GM21360 (cell line): Measurements from ENCODE around the gene MFAP2.
"Not testable (repeated sequence)": the region's sequence is repeated elsewhere in the genome, so short reads cannot be mapped to it uniquely, and the experiment has no call there.

Source experiments
- ATAC-seq: cut with Tn5 transposase; IDR thresholded peaks from one replicate; pipeline ENCODE4 v1.9.1; 2021; ENCODE audit warnings: mild to moderate bottlenecking, moderate library complexity; ENCODE audit not compliant: unreplicated experiment

Gene MFAP2

GRCh38 chr1:16931206-16931934 is 49.0 kb downstream of the MFAP2 start:
- ATAC-seq, result not testable (repeated sequence)

DNA sequence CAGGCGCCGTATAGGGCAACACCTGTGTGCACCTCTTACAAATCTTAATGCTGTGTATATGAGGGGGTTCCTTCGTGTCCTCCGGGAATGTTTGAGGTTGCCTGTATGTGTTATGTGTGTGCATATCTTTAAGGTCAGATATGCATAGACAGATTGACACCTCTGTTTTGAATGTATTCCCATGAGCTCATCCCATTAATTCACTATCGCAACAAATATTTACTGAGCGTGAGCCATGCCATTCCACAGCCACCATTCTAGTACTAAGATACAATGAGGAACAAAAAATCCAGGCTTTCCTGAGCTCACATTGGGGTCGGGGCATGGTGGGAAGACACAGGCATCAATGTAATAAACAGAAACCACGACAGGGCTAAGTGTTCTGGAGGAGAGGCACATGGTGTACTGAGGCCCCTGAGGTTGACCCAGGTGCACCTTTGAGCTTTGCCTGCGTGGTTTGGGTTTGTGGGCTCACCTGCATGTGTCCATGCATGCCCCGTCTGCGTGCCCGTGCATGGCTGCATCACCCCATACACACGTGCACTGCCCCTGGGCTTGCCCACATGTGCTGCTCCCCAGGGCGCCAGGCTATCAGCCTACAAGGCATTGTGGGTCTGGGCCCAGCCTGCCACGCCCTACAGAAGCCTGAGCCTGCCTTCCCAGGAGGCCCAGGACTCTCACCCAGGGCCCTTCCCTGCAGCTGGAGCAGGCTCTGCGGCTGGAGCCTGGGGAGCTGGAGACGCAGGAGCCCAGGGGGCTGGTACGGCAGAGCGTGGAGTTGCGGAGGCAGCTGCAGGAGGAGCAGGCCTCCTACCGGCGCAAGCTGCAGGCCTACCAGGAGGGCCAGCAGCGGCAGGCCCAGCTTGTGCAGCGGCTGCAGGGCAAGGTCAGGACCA is 51.0 kb downstream of the MFAP2 start:
- not testable (repeated sequence) for ATAC-seq

DNA sequence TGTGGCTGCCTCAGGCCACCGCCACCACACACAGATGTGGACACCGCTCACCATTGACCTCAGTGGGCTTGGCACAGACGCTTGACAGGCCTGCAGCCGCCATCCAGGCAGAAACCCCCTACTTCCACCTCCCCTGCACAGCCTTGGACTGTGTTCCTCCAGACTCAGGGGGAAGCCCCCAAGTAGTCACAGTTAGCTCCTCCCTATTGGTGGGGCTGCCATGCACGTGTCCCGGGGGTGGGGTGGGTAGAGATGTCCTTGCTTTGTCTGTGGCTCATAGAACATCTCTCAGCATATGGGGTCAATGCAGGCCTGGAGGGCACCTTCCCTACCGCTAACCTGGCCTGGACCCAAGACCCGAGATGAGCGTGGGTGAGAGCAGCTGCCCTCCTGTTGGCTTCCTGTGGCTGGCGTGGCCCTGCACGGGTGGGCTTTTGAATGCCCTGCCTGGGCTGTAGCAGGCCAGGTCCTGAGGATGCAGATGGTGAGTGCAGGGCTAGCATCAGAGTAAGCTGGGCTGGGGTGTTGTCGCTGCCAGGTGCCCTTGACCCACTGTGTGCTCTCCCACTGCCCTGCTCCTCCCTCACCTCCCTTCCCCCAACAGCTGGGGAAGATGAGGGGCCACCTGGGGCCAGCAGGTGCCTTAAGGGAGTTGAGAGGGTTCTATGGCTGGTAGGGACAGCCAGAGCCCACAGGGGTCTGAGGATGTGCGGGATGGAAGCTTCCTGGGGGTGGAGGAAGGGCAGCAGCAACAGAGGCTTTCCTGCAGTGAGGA is 52.5 kb downstream of the MFAP2 start:
- ATAC-seq, result no peak

GRCh38 chr1:16927256-16927655 is 53.2 kb downstream of the MFAP2 start:
- no peak for ATAC-seq

GRCh38 chr1:16926491-16927073 is 53.8 kb downstream of the MFAP2 start:
- no peak for ATAC-seq

DNA sequence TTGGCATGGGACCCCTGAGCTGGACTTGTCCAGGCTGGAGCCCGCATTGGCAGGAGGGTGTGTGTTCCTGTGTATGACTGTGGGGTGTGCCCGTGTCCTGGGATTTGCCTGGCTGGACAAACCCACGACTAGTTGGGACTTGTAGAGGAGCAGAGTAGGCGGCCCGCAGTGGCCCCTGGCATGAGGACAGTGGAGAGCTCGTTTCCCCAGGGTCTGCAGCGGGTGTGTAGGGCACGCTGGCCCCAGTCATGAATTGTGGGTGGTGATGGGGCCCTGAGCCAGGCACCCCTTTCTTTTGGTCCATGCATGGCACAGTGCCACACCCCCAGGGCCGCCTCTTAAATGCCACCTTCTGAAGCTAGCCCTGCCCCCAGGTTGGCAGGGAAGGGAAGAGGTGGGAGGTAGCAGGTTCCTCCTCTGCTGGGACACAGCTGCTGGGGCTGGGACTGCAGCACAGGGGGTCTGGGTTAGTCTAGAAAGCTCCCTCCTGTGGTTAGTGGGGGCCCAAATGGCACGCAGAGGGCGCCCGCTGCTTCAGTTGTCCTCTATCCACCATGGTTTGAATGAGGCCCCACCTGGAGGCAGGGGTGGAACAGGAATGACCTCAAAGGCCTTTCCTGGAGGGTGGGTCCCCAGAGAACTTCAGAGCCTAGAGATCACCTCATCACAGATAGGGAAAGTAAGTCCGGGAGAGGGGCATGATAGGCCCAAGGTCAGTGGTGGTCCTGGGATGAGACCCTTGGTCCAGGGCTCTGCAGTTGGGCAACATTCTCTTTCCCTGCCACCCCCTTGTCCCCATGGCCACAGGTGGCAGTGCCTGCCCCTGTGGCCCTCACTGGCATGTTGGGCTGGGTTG is 54.6 kb downstream of the MFAP2 start:
- ATAC-seq, result no peak

GRCh38 chr1:16924919-16925477 is 55.4 kb downstream of the MFAP2 start:
- ATAC-seq, result no peak
